ENCODE data around the gene CAMKV. TPM values are rescaled to one million over a fixed set of nuclear protein-coding genes. Genes with fewer than 3 reads are reported as not detected.
"Not testable (repeated sequence)": the region's sequence is repeated elsewhere in the genome, so short reads cannot be mapped to it uniquely, and the experiment has no call there.

Gene CAMKV
- total RNA-seq, 1 donor from 2014 or later: 0.96 TPM

- no peak for DNase-seq (ENCODE audit: low spot score)
- intact Hi-C loops (cut with micrococcal nuclease): no loop called here
- Mint-ChIP-seq H3K9me3 (no peaks in the 10 kb centered on the region), H3K27me3 (ENCODE audit: insufficient read depth) (no peaks in the 10 kb centered on the region), H3K4me1 (ENCODE audit: low read depth) (no peaks in the 10 kb centered on the region), H3K4me3 (no peak overlapping the region), H3K27ac (no peak overlapping the region), H3K36me3 (ENCODE audit: low read depth) (peaks cover 2% of the 10 kb centered on the region)
Measured at GRCh38 chr3:49826016-49826415, 43.7 kb downstream of the CAMKV start.

GRCh38 chr3:49823131-49823530 lies 46.6 kb downstream of the CAMKV start:
- H3K27me3 Mint-ChIP-seq (ENCODE audit: insufficient read depth); H3K4me1 Mint-ChIP-seq (ENCODE audit: low read depth); H3K4me3 Mint-ChIP-seq; H3K36me3 Mint-ChIP-seq (ENCODE audit: low read depth); DNase-seq (ENCODE audit: low spot score); H3K27ac Mint-ChIP-seq; intact Hi-C loops (cut with micrococcal nuclease); H3K9me3 Mint-ChIP-seq: not testable (repeated sequence)

DNA sequence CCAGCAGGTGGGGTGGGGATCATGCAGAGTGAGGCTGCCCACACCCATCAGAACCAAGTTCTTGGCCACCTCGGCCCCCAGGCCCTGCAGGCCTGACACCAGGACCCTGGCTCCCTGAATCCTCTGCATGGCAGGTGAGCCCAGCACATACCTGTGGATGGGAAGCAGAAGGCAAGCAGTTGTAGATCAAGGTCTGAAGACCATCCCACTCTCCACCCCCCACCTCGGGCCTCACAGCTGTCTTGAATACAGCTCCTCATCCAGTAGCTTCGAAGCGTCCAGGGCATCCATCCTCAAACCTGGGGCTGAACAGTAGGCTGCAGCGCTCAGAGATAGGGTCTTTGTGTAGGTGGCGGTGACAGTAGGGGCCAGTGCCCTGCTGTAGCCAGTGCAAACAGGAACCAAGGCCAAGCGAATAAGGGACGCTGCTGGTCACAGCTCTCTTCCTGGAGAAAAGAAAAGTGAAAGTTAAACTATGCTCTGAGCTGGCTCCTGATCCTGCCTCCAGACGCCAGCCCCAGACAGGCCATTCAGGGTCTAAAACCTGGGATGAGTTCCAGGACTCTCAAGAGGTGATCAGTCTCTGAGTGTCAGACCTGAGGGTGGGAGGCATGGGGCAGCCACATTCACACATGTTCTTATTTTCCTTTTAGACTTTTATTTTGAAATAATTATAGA lies 56.1 kb downstream of the CAMKV start, which contains the start of gene UBA7:
Gene UBA7 (minus strand): TSS at position 457 of the 678 bp plus-strand sequence. CDS start 166 bp downstream, at position 291.
- peak within 1 kb of the TSS; percentile 94 for H3K4me3 Mint-ChIP-seq
- intact Hi-C loops (cut with micrococcal nuclease): loop anchor here (1.0 kb wide), 2 partner anchors 10 to 43 kb away; partner anchors contain the start of genes INKA1 and TRAIP

GRCh38 chr3:49812916-49813496 lies 56.7 kb downstream of the CAMKV start:
- no peak for DNase-seq (ENCODE audit: low spot score)
- H3K4me1 Mint-ChIP-seq (ENCODE audit: low read depth): peaks cover 30% of the 10 kb centered on the region
- H3K36me3 Mint-ChIP-seq (ENCODE audit: low read depth): peaks cover 12% of the 10 kb centered on the region
- intact Hi-C loops (cut with micrococcal nuclease): loop anchor here (1.0 kb wide), 2 partner anchors 10 to 43 kb away; partner anchors contain the start of genes INKA1 and TRAIP
- no peaks in the 10 kb centered on the region for H3K27me3 Mint-ChIP-seq (ENCODE audit: insufficient read depth)
- H3K9me3 Mint-ChIP-seq: no peaks in the 10 kb centered on the region
- peak overlapping the region; percentile 94 for H3K27ac Mint-ChIP-seq
- peak overlapping the region; percentile 94 for H3K4me3 Mint-ChIP-seq

More for the DNA sequence above, 56.1 kb downstream of the CAMKV start, which contains the start of gene UBA7:
- H3K9me3 Mint-ChIP-seq: no peaks in the 10 kb centered on the region
- DNase-seq (ENCODE audit: low spot score): peak; percentile 40
- no peaks in the 10 kb centered on the region for H3K27me3 Mint-ChIP-seq (ENCODE audit: insufficient read depth)
- H3K27ac Mint-ChIP-seq: peak within 1 kb of the TSS; percentile 94
- peaks cover 12% of the 10 kb centered on the region for H3K36me3 Mint-ChIP-seq (ENCODE audit: low read depth)
- peaks cover 27% of the 10 kb centered on the region for H3K4me1 Mint-ChIP-seq (ENCODE audit: low read depth)

Other genes with a start within 250 kb of the CAMKV start
- gene APEH, start 195.6 kb downstream of the CAMKV start, total RNA-seq: 113 and 115 TPM in 2 replicates
- gene MST1, start 180.4 kb downstream of the CAMKV start, total RNA-seq: 6.5 and 8.2 TPM in 2 replicates
- 53.8 and 54.3 TPM in 2 replicates for gene RNF123, start 180.3 kb downstream of the CAMKV start, total RNA-seq
- gene AMIGO3, start 150.2 kb downstream of the CAMKV start, total RNA-seq: 0.39 TPM in 1 of 2 replicates, not detected in the other
- gene GMPPB, start 146.0 kb downstream of the CAMKV start, total RNA-seq: 49.1 and 49.2 TPM in 2 replicates
- gene IP6K1, start 83.4 kb downstream of the CAMKV start, total RNA-seq: 49.3 and 52.4 TPM in 2 replicates
- gene CDHR4, start 70.0 kb downstream of the CAMKV start, total RNA-seq: not detected in 2 replicates
- 1.3 and 2.7 TPM in 2 replicates for gene INKA1, start 66.6 kb downstream of the CAMKV start, total RNA-seq
- 90.3 and 97.5 TPM in 2 replicates for gene UBA7, start 56.0 kb downstream of the CAMKV start, total RNA-seq
- gene TRAIP, start 13.3 kb downstream of the CAMKV start, total RNA-seq: 26.5 and 27.9 TPM in 2 replicates
- gene MST1R, start 34.0 kb upstream of the CAMKV start, total RNA-seq: 1.6 and 2.5 TPM in 2 replicates
- gene MON1A, start 59.9 kb upstream of the CAMKV start, total RNA-seq: 15.5 and 17.3 TPM in 2 replicates
- gene RBM6, start 70.2 kb upstream of the CAMKV start, total RNA-seq: 99.0 and 100 TPM in 2 replicates
- 157 and 162 TPM in 2 replicates for gene RBM5, start 219.0 kb upstream of the CAMKV start, total RNA-seq